AG09309 (cell line): ENCODE data around the gene CLEC19A.

ENCODE experiments used
- DNase-seq: peaks from one replicate; pipeline ENCODE4 v3.0.0-alpha.2; 2010; ENCODE audit warnings: low read depth
- H3K4me3 ChIP-seq: 2 replicates; pipeline ENCODE4 v1.5.1; 2011; ENCODE audit warnings: mild to moderate bottlenecking, low read depth, low read length, moderate library complexity; ENCODE audit not compliant: control insufficient read depth
- TF ChIP-seq, protein P1 (sequence below): IDR thresholded peaks from 2 replicates; pipeline ENCODE4 v1.5.1; 2011; ENCODE audit warnings: mild to moderate bottlenecking, low read depth, low read length, inconsistent platforms; ENCODE audit not compliant: insufficient read depth, control insufficient read depth; ENCODE audit errors: missing control alignments

The CLEC19A gene

DNA sequence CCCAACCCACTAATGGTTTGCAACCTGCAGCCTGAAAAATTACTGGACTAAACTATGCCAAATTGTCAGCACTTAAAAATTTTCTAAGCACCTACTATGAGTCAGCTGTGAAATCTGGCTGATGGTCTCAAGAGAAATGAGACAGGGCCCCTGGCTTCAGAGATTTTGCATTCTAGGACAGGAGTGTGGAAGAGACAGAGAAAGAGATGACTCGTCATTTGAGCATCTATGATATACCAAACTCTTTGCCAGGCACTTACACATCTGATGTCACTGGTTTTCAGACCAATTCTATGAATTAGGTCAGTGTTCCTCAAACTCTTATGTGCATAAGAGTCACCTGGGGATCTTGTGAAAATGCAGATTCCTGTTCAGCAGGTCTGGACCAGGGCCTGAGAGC is 44.4 kb downstream of the CLEC19A start:
- H3K4me3 ChIP-seq, result no peak overlapping the region
- TF ChIP-seq, protein P1, sequence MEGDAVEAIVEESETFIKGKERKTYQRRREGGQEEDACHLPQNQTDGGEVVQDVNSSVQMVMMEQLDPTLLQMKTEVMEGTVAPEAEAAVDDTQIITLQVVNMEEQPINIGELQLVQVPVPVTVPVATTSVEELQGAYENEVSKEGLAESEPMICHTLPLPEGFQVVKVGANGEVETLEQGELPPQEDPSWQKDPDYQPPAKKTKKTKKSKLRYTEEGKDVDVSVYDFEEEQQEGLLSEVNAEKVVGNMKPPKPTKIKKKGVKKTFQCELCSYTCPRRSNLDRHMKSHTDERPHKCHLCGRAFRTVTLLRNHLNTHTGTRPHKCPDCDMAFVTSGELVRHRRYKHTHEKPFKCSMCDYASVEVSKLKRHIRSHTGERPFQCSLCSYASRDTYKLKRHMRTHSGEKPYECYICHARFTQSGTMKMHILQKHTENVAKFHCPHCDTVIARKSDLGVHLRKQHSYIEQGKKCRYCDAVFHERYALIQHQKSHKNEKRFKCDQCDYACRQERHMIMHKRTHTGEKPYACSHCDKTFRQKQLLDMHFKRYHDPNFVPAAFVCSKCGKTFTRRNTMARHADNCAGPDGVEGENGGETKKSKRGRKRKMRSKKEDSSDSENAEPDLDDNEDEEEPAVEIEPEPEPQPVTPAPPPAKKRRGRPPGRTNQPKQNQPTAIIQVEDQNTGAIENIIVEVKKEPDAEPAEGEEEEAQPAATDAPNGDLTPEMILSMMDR, result no peak
- no peak for DNase-seq

DNA sequence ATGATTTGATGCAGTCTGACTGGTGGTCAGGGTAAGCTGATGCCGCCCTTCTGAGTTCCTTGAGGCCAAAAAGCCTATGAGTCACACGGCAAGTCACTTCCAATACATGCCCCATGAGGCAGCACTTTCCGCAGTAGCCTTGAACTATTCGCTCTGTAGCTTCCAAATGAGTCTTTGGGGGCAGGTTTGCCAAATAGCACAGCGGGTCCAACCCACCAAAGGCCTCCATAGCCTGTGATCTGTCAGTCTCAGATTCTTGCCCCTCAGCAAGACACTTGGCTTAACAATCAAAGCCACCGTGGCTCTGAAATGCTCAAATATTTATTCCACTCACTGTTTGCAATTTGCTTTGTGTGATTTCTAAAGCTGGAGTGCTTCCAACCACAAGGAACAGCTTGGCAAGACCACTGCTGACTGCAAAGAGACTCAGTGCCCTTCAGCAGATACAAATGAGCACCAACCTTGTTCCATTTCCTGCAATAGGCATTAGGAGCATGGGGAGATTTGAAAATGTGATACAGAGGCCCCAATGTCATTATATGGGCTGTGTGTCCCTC is 45.4 kb downstream of the CLEC19A start:
- TF ChIP-seq, protein P1, result no peak
- H3K4me3 ChIP-seq, result no peak overlapping the region
- no peak for DNase-seq

DNA sequence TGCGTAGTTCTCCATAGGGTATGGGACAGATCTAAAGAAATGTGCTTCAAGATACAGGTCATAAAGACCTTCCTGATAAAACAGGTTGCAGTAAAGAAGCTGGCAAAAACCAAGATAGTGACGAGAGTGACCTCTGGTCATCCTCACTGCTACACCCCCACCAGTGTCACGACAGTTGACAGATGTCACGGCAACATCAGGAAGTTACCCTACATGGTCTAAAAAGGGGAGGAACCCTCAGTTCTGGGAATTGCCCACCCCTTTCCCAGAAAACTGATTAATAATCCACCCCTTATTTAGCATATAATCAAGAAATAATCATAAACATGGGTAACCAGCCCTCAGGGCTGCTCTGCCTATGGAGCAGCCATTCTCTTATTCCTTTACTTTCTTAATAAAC is 46.3 kb downstream of the CLEC19A start:
- TF ChIP-seq, protein P1, result no peak
- no peak for DNase-seq
- H3K4me3 ChIP-seq, result no peak overlapping the region

DNA sequence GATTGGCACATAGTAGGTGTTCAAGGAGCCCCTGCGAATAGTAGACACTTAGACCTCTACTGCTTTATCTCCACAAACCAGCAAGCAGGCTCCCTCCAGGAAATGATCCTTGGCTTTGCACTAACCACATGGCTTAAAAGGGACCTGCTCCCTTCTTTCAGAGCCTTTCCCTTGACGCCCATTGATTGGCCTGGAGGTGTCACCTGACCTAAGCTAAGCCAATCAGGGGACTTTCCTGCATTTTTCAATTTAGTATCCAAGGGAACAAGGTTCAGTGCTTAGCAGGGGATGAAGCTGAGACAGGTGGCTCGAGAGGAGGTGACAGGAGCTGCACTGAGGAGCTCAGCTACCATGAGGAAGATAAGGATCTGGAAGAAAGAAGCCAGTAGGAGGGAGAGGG is 52.8 kb downstream of the CLEC19A start:
- no peak overlapping the region for H3K4me3 ChIP-seq
- TF ChIP-seq, protein P1, result no peak
- no peak for DNase-seq

DNA sequence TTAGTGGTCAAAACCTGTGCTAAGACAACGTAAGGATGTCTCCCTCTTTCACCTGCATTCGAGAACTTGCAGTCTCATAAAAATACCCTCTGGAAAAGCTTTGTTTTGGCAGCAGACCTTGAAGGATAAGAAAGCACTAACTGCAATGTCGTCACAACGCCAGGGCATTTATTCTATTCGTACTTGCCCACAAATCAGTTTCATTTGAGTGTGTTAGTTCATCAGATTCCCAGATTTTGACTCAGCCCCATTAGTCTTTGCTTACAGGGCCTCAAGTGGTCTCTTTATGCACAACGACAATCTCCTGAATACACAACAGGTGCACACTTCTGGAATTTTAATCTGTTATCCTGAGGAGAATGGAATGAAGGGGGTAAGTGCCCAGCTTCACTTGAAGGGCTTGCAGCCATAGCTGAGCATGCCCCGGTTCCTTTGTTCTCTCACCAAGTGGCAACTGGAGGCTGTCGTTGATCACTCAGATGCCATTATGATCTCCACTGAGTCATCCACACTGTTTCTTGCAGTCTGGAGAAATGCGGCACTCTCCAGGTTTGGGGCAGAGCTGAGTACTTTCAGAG is 58.8 kb downstream of the CLEC19A start:
- no peak overlapping the region for H3K4me3 ChIP-seq
- DNase-seq, result no peak
- TF ChIP-seq, protein P1, result no peak

DNA sequence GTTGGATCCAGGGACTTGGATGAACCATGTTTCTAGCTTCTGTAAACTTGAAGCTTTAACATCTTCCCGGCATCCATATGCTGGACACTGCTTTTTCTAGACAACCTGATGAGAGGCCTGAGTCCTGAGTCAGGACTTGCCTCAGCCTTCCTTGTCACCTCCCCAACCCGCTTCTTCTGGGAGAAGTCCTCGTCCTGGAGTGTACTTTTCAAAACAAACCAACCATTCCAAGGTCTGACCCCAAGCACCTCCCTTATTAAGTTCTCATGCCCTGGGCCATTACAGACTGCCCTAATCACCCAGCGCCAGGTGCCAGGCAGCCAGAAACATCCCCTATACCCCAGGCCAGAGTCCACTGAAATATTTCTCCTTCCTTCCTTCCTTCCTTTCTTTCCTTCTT is 59.4 kb downstream of the CLEC19A start:
- TF ChIP-seq, protein P1, result no peak
- no peak for DNase-seq
- H3K4me3 ChIP-seq, result no peak overlapping the region
